Measurements from ENCODE around the gene GAB2. TPM values are rescaled to one million over a fixed set of nuclear protein-coding genes. Genes with fewer than 3 reads are reported as not detected.

Gene GAB2
- total and polyA plus RNA-seq, 10 of the 15 experiments (the other 5 are each of a cell fraction or from before 2014, with no cell fraction given): 0.69 to 12.6 (median 3.8) TPM

DNA sequence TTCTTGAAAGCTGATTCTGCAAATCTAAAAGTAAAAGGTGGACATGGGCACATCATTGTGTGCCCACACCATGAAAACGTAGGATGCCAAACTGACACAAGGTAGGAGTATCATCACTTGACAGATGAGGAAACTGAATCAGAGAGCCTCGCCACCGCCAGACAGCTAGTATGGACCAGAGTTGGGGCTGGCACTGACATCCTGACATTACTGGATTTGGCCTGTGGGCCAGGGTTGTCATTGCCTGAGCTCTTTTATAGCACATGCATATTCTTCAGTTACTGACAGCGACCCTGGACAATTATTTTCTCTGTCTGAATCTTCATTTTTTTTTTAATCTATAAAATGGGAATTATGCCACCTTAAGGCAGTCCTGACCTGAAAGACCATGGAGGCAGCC lies 212.4 kb downstream of the GAB2 start:
- Histone ChIP-seq H4K20me1 (ENCODE audit: control insufficient read depth, insufficient read depth) (no peaks in the 10 kb centered on the region), H3K4me3 (no peak overlapping the region), H3K27me3 (replicated peaks in 1 of 2; ENCODE audit: control insufficient read depth in 2 of 2, insufficient read depth in 2 of 2, low read length in 1 of 2) (no peaks in the 10 kb centered on the region), H3K4me1 (ENCODE audit: control insufficient read depth, insufficient read depth, low read length) (peaks cover 6% of the 10 kb centered on the region; the same call in 1 of the 2 replicates), H3K27ac (ENCODE audit: control insufficient read depth, insufficient read depth) (no peak overlapping the region), H3K4me2 (ENCODE audit: control insufficient read depth, insufficient read depth) (no peak overlapping the region), H2AFZ (ENCODE audit: control insufficient read depth, low read depth, low read length) (no peak overlapping the region), H3K9ac (ENCODE audit: control insufficient read depth, insufficient read depth, low read length) (no peak overlapping the region), H3K36me3 (ENCODE audit: control insufficient read depth in 2 of 2, insufficient read depth in 2 of 2, low read length in 1 of 2) (no peaks in the 10 kb centered on the region; a peak in 3 of 4 replicates), H3K79me2 (ENCODE audit: control insufficient read depth, insufficient read depth, low read length) (no peaks in the 10 kb centered on the region), H3K9me3 (replicated peaks; ENCODE audit: control insufficient read depth, insufficient read depth, low read length) (no peaks in the 10 kb centered on the region)
- ChIA-PET POLR2A (no interaction called here), SMC1A (ENCODE audit: uncharacterized antibody, unreplicated experiment) (no interaction called here), CTCF (no interaction called here), RAD21 (ENCODE audit: unreplicated experiment) (interaction anchor here (1.0 kb wide), 1 partner anchor 360 kb away, joined by 3 read pairs; no protein-coding TSS in a partner anchor)
- 74% methylated on average over 4 of the region's 4 CpGs for WGBS (ENCODE audit: insufficient coverage, insufficient replicate concordance, low lambda C conversion rate, missing lambda C conversion rate)
- intact Hi-C loops (cut with micrococcal nuclease; ENCODE audit: unreplicated experiment) (no loop called here), in situ Hi-C loops (cut with MboI) (no loop called here)
- TF ChIP-seq ZNF24 (IDR thresholded peaks at IDR 0.05): no peak
- TF ChIP-seq MEF2B (IDR thresholded peaks at IDR 0.05; ENCODE audit: partially characterized antibody, poor library complexity, severe bottlenecking): no peak
- no peak for TF ChIP-seq TAF1 (IDR thresholded peaks at IDR 0.05; ENCODE audit: borderline replicate concordance, low read depth, low read length)
- no peak for TF ChIP-seq SPI1 (IDR thresholded peaks at IDR 0.05; ENCODE audit: borderline replicate concordance, insufficient read depth, low read depth, low read length)
- TF ChIP-seq WRNIP1 (IDR thresholded peaks at IDR 0.05; ENCODE audit: borderline replicate concordance, low read depth, low read length): no peak
- TF ChIP-seq RB1 (IDR thresholded peaks at IDR 0.05; ENCODE audit: borderline replicate concordance): no peak
- TF ChIP-seq, protein P1, sequence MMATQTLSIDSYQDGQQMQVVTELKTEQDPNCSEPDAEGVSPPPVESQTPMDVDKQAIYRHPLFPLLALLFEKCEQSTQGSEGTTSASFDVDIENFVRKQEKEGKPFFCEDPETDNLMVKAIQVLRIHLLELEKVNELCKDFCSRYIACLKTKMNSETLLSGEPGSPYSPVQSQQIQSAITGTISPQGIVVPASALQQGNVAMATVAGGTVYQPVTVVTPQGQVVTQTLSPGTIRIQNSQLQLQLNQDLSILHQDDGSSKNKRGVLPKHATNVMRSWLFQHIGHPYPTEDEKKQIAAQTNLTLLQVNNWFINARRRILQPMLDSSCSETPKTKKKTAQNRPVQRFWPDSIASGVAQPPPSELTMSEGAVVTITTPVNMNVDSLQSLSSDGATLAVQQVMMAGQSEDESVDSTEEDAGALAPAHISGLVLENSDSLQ (IDR thresholded peaks at IDR 0.05): no peak
- no peak for TF ChIP-seq RBBP5 (conservative IDR thresholded peaks at IDR 0.05)
- TF ChIP-seq SUPT20H (IDR thresholded peaks at IDR 0.05; ENCODE audit: borderline replicate concordance, control insufficient read depth, low read depth, low read length): no peak
- no peak for TF ChIP-seq NRF1 (conservative IDR thresholded peaks at IDR 0.05; ENCODE audit: low read depth, low read length)
- TF ChIP-seq, protein P2, sequence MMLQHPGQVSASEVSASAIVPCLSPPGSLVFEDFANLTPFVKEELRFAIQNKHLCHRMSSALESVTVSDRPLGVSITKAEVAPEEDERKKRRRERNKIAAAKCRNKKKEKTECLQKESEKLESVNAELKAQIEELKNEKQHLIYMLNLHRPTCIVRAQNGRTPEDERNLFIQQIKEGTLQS (IDR thresholded peaks at IDR 0.05; ENCODE audit: borderline replicate concordance, extremely low read depth, low read depth, low read length): no peak
- TF ChIP-seq, protein P3, sequence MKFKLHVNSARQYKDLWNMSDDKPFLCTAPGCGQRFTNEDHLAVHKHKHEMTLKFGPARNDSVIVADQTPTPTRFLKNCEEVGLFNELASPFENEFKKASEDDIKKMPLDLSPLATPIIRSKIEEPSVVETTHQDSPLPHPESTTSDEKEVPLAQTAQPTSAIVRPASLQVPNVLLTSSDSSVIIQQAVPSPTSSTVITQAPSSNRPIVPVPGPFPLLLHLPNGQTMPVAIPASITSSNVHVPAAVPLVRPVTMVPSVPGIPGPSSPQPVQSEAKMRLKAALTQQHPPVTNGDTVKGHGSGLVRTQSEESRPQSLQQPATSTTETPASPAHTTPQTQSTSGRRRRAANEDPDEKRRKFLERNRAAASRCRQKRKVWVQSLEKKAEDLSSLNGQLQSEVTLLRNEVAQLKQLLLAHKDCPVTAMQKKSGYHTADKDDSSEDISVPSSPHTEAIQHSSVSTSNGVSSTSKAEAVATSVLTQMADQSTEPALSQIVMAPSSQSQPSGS (IDR thresholded peaks at IDR 0.05; ENCODE audit: low read length): no peak
- TF ChIP-seq SP1 (IDR thresholded peaks at IDR 0.05; ENCODE audit: low read depth, low read length): no peak
- TF ChIP-seq BMI1 (IDR thresholded peaks at IDR 0.05; ENCODE audit: borderline replicate concordance): no peak
- TF ChIP-seq, protein P4, sequence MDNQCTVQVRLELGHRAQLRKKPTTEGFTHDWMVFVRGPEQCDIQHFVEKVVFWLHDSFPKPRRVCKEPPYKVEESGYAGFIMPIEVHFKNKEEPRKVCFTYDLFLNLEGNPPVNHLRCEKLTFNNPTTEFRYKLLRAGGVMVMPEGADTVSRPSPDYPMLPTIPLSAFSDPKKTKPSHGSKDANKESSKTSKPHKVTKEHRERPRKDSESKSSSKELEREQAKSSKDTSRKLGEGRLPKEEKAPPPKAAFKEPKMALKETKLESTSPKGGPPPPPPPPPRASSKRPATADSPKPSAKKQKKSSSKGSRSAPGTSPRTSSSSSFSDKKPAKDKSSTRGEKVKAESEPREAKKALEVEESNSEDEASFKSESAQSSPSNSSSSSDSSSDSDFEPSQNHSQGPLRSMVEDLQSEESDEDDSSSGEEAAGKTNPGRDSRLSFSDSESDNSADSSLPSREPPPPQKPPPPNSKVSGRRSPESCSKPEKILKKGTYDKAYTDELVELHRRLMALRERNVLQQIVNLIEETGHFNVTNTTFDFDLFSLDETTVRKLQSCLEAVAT (IDR thresholded peaks at IDR 0.05): no peak
- TF ChIP-seq RAD21 (IDR thresholded peaks at IDR 0.05; ENCODE audit: insufficient read depth, low read depth, low read length): no peak
- TF ChIP-seq TBL1XR1 (IDR thresholded peaks at IDR 0.05; ENCODE audit: low read depth, low read length): no peak
- TF ChIP-seq ZSCAN29 (IDR thresholded peaks at IDR 0.05): no peak
- TF ChIP-seq CHD2 (IDR thresholded peaks at IDR 0.05; ENCODE audit: borderline replicate concordance, low read depth, low read length): no peak
- DNase-seq (ENCODE audit: low read depth, low spot score) (no peak), FAIRE-seq (no peak), ATAC-seq (no peak)
- BruUV-seq (replicated peaks): no TSS peak
